PFSK-1 (cell line): ENCODE results near the gene EVA1A.

Source experiments
- FOXP2 ChIP-seq: optimal IDR thresholded peaks from 2 replicates; pipeline ENCODE3; 2011; ENCODE audit warnings: borderline replicate concordance, control low read depth, inconsistent platforms; ENCODE audit not compliant: insufficient read depth; ENCODE audit errors: extremely low read length, extremely low read depth
- POLR2AphosphoS5 ChIP-seq: IDR thresholded peaks from 2 replicates; pipeline ENCODE4 v1.6.1; 2012; ENCODE audit warnings: low read depth, mild to moderate bottlenecking, control low read depth, low read length, moderate library complexity
- REST ChIP-seq, 2 experiments: IDR thresholded peaks; 2 replicates each; pipeline versions ENCODE4 v1.6.1 to v1.8.0; 2011 to 2012; ENCODE audit warnings: low read depth in 2 of 2, low read length in 2 of 2, control low read depth in 1 of 2, inconsistent platforms in 1 of 2, mild to moderate bottlenecking in 1 of 2, moderate library complexity in 1 of 2; ENCODE audit not compliant: insufficient read depth in 1 of 2
- SIN3A ChIP-seq: IDR thresholded peaks from 2 replicates; pipeline ENCODE4 v1.6.1; 2012; ENCODE audit warnings: mild to moderate bottlenecking, low read length, moderate library complexity, borderline replicate concordance; ENCODE audit not compliant: insufficient read depth
- TAF1 ChIP-seq: IDR thresholded peaks from 2 replicates; pipeline ENCODE4 v1.6.1; 2012; ENCODE audit warnings: low read length, control low read depth, borderline replicate concordance; ENCODE audit not compliant: insufficient read depth

DNA sequence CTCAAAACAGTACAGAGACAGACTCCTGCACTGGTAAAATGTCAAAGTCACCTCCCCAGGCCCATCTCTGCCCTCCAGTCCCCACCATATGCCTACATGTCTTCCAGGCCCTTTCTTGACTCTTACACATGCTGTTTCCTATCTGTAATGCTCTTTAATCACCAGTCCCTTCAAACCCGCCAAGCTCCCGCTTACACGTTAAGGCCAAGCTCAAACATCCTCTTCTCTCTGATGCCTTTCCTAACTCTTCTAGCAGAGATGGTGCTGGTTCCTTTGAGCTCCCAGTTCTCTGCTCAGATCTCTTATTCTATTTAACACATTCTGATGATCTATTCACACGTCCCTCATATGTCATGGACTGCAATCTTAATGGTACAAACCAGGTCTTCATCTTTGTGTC, 5.0 kb downstream of the EVA1A start:
- TF ChIP-seq POLR2AphosphoS5 = no peak
- no peak for TF ChIP-seq TAF1
- no peak for TF ChIP-seq REST (IDR thresholded peaks at IDR 0.05; ENCODE audit: insufficient read depth in 1 of 2, low read depth in 2 of 2, low read length in 2 of 2)
- TF ChIP-seq FOXP2 = no peak
- no peak for TF ChIP-seq SIN3A
